ENCODE data around the gene C5orf15.

DNA sequence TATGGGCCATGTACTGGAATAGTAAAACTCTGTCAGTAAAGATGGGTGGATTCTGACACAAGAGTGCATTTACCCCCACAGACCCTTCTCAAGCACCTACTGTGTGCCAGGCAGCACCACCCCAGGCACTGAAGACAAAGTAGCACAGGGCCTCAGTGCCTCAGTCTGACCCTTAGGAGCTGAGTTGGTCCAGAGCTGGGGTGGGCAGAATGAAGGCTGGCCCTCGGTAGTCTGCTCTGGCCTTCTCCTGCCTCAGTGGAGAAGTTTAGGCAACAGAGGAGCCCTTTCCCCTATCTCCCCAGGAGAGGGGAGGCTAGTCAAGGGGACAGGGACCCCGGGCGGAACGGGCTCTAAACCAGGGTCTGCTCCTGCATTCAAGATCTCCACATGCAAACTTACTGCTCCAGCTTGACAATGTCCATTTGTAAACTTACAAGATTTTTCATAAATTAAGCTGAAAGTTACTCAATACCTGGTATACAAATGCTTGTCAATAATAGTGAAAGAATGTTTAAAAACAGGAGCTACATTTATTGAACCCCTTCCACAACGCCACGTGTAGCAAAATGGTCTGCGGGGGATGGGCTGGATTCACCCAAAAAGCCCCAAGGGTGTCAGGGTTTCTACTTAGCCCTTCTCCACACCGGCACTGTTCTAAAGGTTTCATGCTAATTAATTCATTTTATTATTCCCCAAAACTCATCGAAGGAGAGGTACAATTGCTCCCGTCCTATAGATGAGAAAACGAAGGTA is 34.8 kb upstream of the C5orf15 start:
- TF ChIP-seq POLR2AphosphoS5 (IDR thresholded peaks at IDR 0.05) (no peak), POLR2A (IDR thresholded peaks at IDR 0.05) (no peak), EP300 (IDR thresholded peaks at IDR 0.05) (no peak)
- TF ChIP-seq, protein P1, sequence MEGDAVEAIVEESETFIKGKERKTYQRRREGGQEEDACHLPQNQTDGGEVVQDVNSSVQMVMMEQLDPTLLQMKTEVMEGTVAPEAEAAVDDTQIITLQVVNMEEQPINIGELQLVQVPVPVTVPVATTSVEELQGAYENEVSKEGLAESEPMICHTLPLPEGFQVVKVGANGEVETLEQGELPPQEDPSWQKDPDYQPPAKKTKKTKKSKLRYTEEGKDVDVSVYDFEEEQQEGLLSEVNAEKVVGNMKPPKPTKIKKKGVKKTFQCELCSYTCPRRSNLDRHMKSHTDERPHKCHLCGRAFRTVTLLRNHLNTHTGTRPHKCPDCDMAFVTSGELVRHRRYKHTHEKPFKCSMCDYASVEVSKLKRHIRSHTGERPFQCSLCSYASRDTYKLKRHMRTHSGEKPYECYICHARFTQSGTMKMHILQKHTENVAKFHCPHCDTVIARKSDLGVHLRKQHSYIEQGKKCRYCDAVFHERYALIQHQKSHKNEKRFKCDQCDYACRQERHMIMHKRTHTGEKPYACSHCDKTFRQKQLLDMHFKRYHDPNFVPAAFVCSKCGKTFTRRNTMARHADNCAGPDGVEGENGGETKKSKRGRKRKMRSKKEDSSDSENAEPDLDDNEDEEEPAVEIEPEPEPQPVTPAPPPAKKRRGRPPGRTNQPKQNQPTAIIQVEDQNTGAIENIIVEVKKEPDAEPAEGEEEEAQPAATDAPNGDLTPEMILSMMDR (IDR thresholded peaks at IDR 0.05): no peak

Measured in stomach (tissue), 4 donors.